HCT116 (cell line): Measurements from ENCODE around the gene VMP1. TPM values are rescaled to one million over a fixed set of nuclear protein-coding genes. Genes with fewer than 3 reads are reported as not detected.

Source experiments
- ATAC-seq: fragments of 200-7000 bp; cut with Tn5 transposase; 2 replicates; pipeline ENCODE4 v1.9.1; 2020; ENCODE audit warnings: mild to moderate bottlenecking, moderate library complexity
- BruUV-seq: library from RNA; stranded (reverse); fragments of 400-500 nt; replicated peaks from 2 replicates; lab custom pipeline; 2021; lab: Mats Ljungman, UMichigan
- CTCF ChIA-PET: fragments of 300-600 bp; sonication (Branson Sonifier 250); formaldehyde crosslinking; loops from one replicate; lab custom pipeline; 2021; ENCODE audit warnings: antibody characterized with exemption; lab: Charles Lee
- POLR2A ChIA-PET: fragments of 300-600, 350-600 bp; sonication (Branson Sonifier 250); formaldehyde crosslinking; loops from one replicate; lab custom pipeline; 2021; ENCODE audit warnings: antibody characterized with exemption; lab: Charles Lee
- RAD21 ChIA-PET, 2 experiments: fragments of 300-600 bp; sonication (Branson Sonifier 250); formaldehyde crosslinking; loops; one replicate each; lab custom pipeline; 2023; ENCODE audit warnings: low total read pairs in 2 of 2; ENCODE audit not compliant: uncharacterized antibody in 2 of 2, unreplicated experiment in 2 of 2, low non-redundant PET in 1 of 2; lab: Charles Lee
- DNase-seq: peaks from one replicate; pipeline ENCODE4 v3.0.0-alpha.2; 2010; ENCODE audit warnings: low read depth, low spot score
- H2AFZ ChIP-seq: fragments of 200-600 bp; shearing (Covaris generic), sonication (generic); 2 replicates; pipeline ENCODE4 v1.6.1; 2017; ENCODE audit warnings: low read depth, mixed run types, mixed read lengths, antibody characterized with exemption, low read length; ENCODE audit not compliant: poor library complexity, severe bottlenecking
- H3K27ac ChIP-seq: 2 replicates; pipeline ENCODE4 v1.5.1; 2012; ENCODE audit warnings: low read depth, low read length
- H3K27me3 ChIP-seq: fragments of 200-600 bp; sonication (generic); 2 replicates; pipeline ENCODE4 v1.6.1; 2016; ENCODE audit warnings: mixed run types, low read length, mixed read lengths; ENCODE audit not compliant: insufficient read depth
- H3K36me3 ChIP-seq, 2 experiments: fragments of 200-500 bp in 1 of 2; fragments of 200-600 bp in 1 of 2; sonication (Bioruptor generic) in 1 of 2; sonication (generic) in 1 of 2; 2 replicates each; pipeline versions ENCODE4 v1.5.1 to v1.6.1; 2014 to 2016; ENCODE audit warnings: low read length in 2 of 2, inconsistent platforms in 1 of 2, mixed read lengths in 1 of 2, mixed run types in 1 of 2; ENCODE audit not compliant: insufficient read depth in 2 of 2, control insufficient read depth in 1 of 2
- H3K4me1 ChIP-seq, 2 experiments: fragments of 200-600 bp in 1 of 2; sonication (generic) in 1 of 2; 2 replicates each; pipeline versions ENCODE4 v1.5.1 to v1.6.1; 2012 to 2017; ENCODE audit warnings: low read length in 2 of 2, inconsistent platforms in 1 of 2, mild to moderate bottlenecking in 1 of 2, mixed read lengths in 1 of 2, mixed run types in 1 of 2, moderate library complexity in 1 of 2; ENCODE audit not compliant: insufficient read depth in 2 of 2, control insufficient read depth in 1 of 2
- H3K4me2 ChIP-seq: fragments of 200-600 bp; sonication (generic); 2 replicates; pipeline ENCODE4 v1.6.1; 2017; ENCODE audit warnings: mixed run types, low read length, mixed read lengths
- H3K4me3 ChIP-seq, 2 experiments: fragments of 200-600 bp in 1 of 2; sonication (generic) in 1 of 2; replicated peaks in 1 of 2; 2 replicates each; pipeline ENCODE4 v1.5.1; 2011 to 2016; ENCODE audit warnings: low read length in 2 of 2, control low read depth in 1 of 2, low read depth in 1 of 2, mild to moderate bottlenecking in 1 of 2, mixed read lengths in 1 of 2, mixed run types in 1 of 2
- H3K79me2 ChIP-seq: fragments of 200-600 bp; sonication (generic); 2 replicates; pipeline ENCODE4 v1.6.1; 2017; ENCODE audit warnings: mild to moderate bottlenecking, mixed run types, low read length, moderate library complexity, mixed read lengths; ENCODE audit not compliant: insufficient read depth
- H3K9ac ChIP-seq: fragments of 200-600 bp; sonication (generic); 2 replicates; pipeline ENCODE4 v1.6.1; 2016; ENCODE audit warnings: low read length, mixed read lengths
- H3K9me2 ChIP-seq: fragments of 200-600 bp; sonication (generic), shearing (Covaris generic); 2 replicates; pipeline ENCODE4 v1.6.1; 2017; ENCODE audit warnings: mixed run types, mild to moderate bottlenecking, moderate library complexity; ENCODE audit not compliant: insufficient read depth
- H3K9me3 ChIP-seq, 2 experiments: fragments of 200-500 bp in 1 of 2; fragments of 200-600 bp in 1 of 2; sonication (Bioruptor generic) in 1 of 2; sonication (generic) in 1 of 2; 2 replicates each; pipeline ENCODE4 v1.6.1; 2014 to 2017; ENCODE audit warnings: low read length in 2 of 2, mixed read lengths in 2 of 2, inconsistent platforms in 1 of 2, low read depth in 1 of 2, mild to moderate bottlenecking in 1 of 2, mixed run types in 1 of 2, moderate library complexity in 1 of 2; ENCODE audit not compliant: control insufficient read depth in 1 of 2, insufficient read depth in 1 of 2
- H4K20me1 ChIP-seq: fragments of 200-600 bp; sonication (generic), shearing (Covaris generic); 2 replicates; pipeline ENCODE4 v1.6.1; 2017; ENCODE audit warnings: mixed run types, mild to moderate bottlenecking, moderate library complexity; ENCODE audit not compliant: insufficient read depth
- CEBPB ChIP-seq: IDR thresholded peaks from 2 replicates; pipeline ENCODE4 v1.6.1; 2012; ENCODE audit warnings: low read depth
- EGR1 ChIP-seq: IDR thresholded peaks from 2 replicates; pipeline ENCODE4 v1.6.1; 2012; ENCODE audit warnings: low read depth
- RAD21 ChIP-seq: IDR thresholded peaks from 2 replicates; pipeline ENCODE4 v1.6.1; 2012; ENCODE audit warnings: low read depth, mild to moderate bottlenecking
- TCF7L2 ChIP-seq: IDR thresholded peaks from 2 replicates; pipeline ENCODE4 v1.7.0; 2011; ENCODE audit warnings: borderline replicate concordance, inconsistent platforms; ENCODE audit not compliant: insufficient read depth, insufficient read length; ENCODE audit errors: extremely low read depth
- YY1 ChIP-seq: IDR thresholded peaks from 2 replicates; pipeline ENCODE4 v1.6.1; 2011; ENCODE audit warnings: low read length, low read depth, moderate library complexity, mild to moderate bottlenecking; ENCODE audit not compliant: insufficient replicate concordance; ENCODE audit errors: extremely low read depth
- ZFX ChIP-seq: fragments of 450-650 bp; IDR thresholded peaks from 2 replicates; pipeline ENCODE4 v1.6.1; 2017
- intact Hi-C: fragments of 100-400 bp; cut with micrococcal nuclease; formaldehyde crosslinking; loops from 2 replicates; pipeline ENCODE4 v1.10.0; 2022
- total RNA-seq: library from RNA; stranded (reverse); gene quantifications from one replicate; pipeline ENCODE4 v1.2.1, GENCODE V29; 2021; ENCODE audit not compliant: unreplicated experiment
- TF ChIP-seq, protein P1 (sequence below): IDR thresholded peaks from 2 replicates; pipeline ENCODE4 v1.6.1; 2011; ENCODE audit warnings: mild to moderate bottlenecking, low read length, moderate library complexity; ENCODE audit not compliant: insufficient replicate concordance; ENCODE audit errors: extremely low read depth
- TF ChIP-seq, protein P2 (sequence below): IDR thresholded peaks from 2 replicates; pipeline ENCODE4 v1.6.1; 2012

VMP1 gene
- total RNA-seq, 1 experiment from 2014 or later: 366 TPM

DNA sequence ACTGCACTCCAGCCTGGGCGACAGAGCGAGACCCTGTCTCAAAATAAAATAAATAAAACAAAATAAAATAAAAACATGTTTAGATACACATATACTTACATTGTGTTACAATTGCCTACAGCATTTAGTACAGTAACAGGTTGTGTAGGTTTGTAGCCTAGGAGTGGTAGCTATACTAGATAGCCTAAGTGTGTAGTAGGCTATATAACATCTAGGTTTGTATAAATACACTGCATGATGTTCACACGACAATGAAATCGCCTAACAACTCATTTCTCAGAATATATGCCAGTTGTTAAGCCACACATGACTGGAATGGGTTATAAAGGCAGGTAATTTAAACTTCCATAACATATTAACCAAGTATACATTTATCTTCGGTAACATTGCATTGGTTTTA is 94.7 kb downstream of the VMP1 start:
- H3K36me3 ChIP-seq: no peaks in the 10 kb centered on the region
- no peak overlapping the region for H3K27ac ChIP-seq
- intact Hi-C loops: no loop called here
- no peak overlapping the region for H3K4me3 ChIP-seq
- no peaks in the 10 kb centered on the region for H3K9me3 ChIP-seq
- DNase-seq: no peak
- H3K4me2 ChIP-seq: no peak overlapping the region
- H3K4me1 ChIP-seq: peaks cover 39 to 48% of the 10 kb centered on the region in 2 experiments
- ATAC-seq: no peak; the same call in 1 of the 2 replicates
- ChIA-PET POLR2A (no interaction called here), RAD21 (no interaction called here)
- peaks cover 13% of the 10 kb centered on the region for H3K79me2 ChIP-seq
- no peak overlapping the region for H2AFZ ChIP-seq
- no TSS peak for BruUV-seq
- H3K9ac ChIP-seq: no peak overlapping the region
- H3K27me3 ChIP-seq: no peaks in the 10 kb centered on the region
- no peaks in the 10 kb centered on the region for H3K9me2 ChIP-seq
- TF ChIP-seq TCF7L2 (no peak), EGR1 (no peak), CEBPB (no peak), YY1 (no peak), ZFX (no peak), RAD21 (no peak)
- TF ChIP-seq, protein P1, sequence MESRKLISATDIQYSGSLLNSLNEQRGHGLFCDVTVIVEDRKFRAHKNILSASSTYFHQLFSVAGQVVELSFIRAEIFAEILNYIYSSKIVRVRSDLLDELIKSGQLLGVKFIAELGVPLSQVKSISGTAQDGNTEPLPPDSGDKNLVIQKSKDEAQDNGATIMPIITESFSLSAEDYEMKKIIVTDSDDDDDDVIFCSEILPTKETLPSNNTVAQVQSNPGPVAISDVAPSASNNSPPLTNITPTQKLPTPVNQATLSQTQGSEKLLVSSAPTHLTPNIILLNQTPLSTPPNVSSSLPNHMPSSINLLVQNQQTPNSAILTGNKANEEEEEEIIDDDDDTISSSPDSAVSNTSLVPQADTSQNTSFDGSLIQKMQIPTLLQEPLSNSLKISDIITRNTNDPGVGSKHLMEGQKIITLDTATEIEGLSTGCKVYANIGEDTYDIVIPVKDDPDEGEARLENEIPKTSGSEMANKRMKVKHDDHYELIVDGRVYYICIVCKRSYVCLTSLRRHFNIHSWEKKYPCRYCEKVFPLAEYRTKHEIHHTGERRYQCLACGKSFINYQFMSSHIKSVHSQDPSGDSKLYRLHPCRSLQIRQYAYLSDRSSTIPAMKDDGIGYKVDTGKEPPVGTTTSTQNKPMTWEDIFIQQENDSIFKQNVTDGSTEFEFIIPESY: no peak
- TF ChIP-seq, protein P2, sequence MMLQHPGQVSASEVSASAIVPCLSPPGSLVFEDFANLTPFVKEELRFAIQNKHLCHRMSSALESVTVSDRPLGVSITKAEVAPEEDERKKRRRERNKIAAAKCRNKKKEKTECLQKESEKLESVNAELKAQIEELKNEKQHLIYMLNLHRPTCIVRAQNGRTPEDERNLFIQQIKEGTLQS: no peak
- TF ChIP-seq, all 23 proteins: peak for 0
- no peaks in the 10 kb centered on the region for H4K20me1 ChIP-seq
- CTCF ChIA-PET: no interaction called here
